Endometrial microvascular endothelial cells (primary cell): ENCODE results near the gene ZNF844. TPM values are rescaled to one million over a fixed set of nuclear protein-coding genes. Genes with fewer than 3 reads are reported as not detected.
"Not testable (repeated sequence)": the region's sequence is repeated elsewhere in the genome, so short reads cannot be mapped to it uniquely, and the experiment has no call there.

Experiments
- in situ Hi-C: cut with HindIII; loops from 2 replicates; pipeline ENCODE4 v1.10.0; 2017; ENCODE audit warnings: low sequenced_read_pairs, low pct_unique_long_range_greater_than_20kb; ENCODE audit errors: inconsistent ontology term
- total RNA-seq: library from RNA; depleted of rRNA; stranded (reverse); fragments of >200 nt; gene quantifications from one replicate; pipeline ENCODE4 v1.2.3, GENCODE V29; 2015; ENCODE audit errors: inconsistent ontology term

The ZNF844 gene
- 3.7 TPM for total RNA-seq

- in situ Hi-C loops, result no loop called here
Measured at GRCh38 chr19:12064590-12065538, at the start of gene ZNF844. Gene ZNF844, plus strand, starts transcription at chr19:12064731. Its CDS starts 143 bp downstream, at chr19:12064874.

- in situ Hi-C loops, result no loop called here
Measured at GRCh38 chr19:12015015-12015752, 49.3 kb upstream of the ZNF844 start.

- in situ Hi-C loops, result no loop called here
Measured at GRCh38 chr19:12015753-12016116, 48.8 kb upstream of the ZNF844 start.

- in situ Hi-C loops, result no loop called here
Measured at GRCh38 chr19:12034198-12034597, 30.3 kb upstream of the ZNF844 start.

GRCh38 chr19:12034620-12035019 is 29.9 kb upstream of the ZNF844 start:
- in situ Hi-C loops, result no loop called here

GRCh38 chr19:12035220-12036172 is 29.0 kb upstream of the ZNF844 start, which contains the start of gene ZNF433:
Gene ZNF433, minus strand, starts transcription at chr19:12035679. Its CDS starts 140 bp downstream, at chr19:12035539.
- in situ Hi-C loops, result no loop called here

GRCh38 chr19:12042893-12043292 is 21.6 kb upstream of the ZNF844 start:
- in situ Hi-C loops, result no loop called here

GRCh38 chr19:12043752-12044422 is 20.6 kb upstream of the ZNF844 start:
- in situ Hi-C loops, result no loop called here

- in situ Hi-C loops, result no loop called here
Measured at GRCh38 chr19:12047868-12048267, 16.7 kb upstream of the ZNF844 start.

GRCh38 chr19:12052091-12052496 is 12.4 kb upstream of the ZNF844 start:
- in situ Hi-C loops, result no loop called here

- in situ Hi-C loops, result no loop called here
Measured at GRCh38 chr19:12052497-12053169, 11.9 kb upstream of the ZNF844 start, which contains the start of gene ZNF878. Gene ZNF878, minus strand, starts transcription at chr19:12052961. Its CDS starts 160 bp downstream, at chr19:12052801.

GRCh38 chr19:12055784-12056183 is 8.7 kb upstream of the ZNF844 start:
- in situ Hi-C loops, result no loop called here

GRCh38 chr19:12075538-12076139 is 11.1 kb downstream of the ZNF844 start:
- in situ Hi-C loops, result no loop called here

- in situ Hi-C loops, result not testable (repeated sequence)
Measured at GRCh38 chr19:12076331-12076730, 11.8 kb downstream of the ZNF844 start.

GRCh38 chr19:12077375-12077774 is 12.8 kb downstream of the ZNF844 start:
- in situ Hi-C loops, result no loop called here

- in situ Hi-C loops, result not testable (repeated sequence)
Measured at GRCh38 chr19:12083336-12083735, 18.8 kb downstream of the ZNF844 start.
